GM18951 (cell line): ENCODE data around the gene ARHGEF33.

Experiments
- POLR2A ChIP-seq: IDR thresholded peaks from 4 replicates; pipeline ENCODE4 v1.6.1; 2011; ENCODE audit warnings: mild to moderate bottlenecking; ENCODE audit not compliant: insufficient read length, insufficient read depth; ENCODE audit errors: extremely low read depth
- in situ Hi-C: fragments of 300-500 bp; cut with MboI; formaldehyde crosslinking; loops from one replicate; pipeline ENCODE4 v1.12.0; 2022; ENCODE audit warnings: low sequenced_read_pairs, mixed read lengths, inconsistent platforms; ENCODE audit not compliant: unreplicated experiment

ARHGEF33 gene

DNA sequence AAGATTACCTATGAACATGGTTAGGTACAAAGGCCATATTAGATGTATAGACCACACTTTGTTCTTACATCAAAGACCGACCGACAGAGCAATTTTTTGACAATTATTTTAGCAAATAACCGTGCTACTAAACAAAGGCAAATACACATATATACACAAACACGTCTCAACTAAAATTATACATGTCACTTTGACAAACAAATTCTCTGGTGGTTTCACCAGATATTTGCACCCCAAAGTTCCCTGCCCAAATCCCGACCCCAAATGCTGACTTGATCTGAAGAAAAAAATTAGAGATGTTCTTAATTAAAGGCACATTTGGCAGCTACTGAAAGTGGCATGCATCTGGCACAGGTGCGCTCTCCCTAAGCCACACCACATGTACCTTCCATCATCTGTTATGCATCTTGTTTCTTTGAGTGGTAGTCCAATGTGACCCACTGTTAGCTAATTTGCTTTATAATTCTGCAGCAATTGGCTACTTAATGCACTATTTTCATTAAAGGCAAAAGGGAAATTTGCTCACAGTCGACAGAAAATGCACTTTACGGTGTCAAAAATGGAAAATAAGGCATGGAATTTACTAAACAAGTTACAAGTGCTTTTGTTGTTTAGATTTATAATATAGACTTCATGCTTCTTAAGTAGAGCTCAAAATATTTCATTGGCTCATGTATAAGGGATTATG lies 92.1 kb downstream of the ARHGEF33 start:
- in situ Hi-C loops = no loop called here
- no peak for TF ChIP-seq POLR2A

DNA sequence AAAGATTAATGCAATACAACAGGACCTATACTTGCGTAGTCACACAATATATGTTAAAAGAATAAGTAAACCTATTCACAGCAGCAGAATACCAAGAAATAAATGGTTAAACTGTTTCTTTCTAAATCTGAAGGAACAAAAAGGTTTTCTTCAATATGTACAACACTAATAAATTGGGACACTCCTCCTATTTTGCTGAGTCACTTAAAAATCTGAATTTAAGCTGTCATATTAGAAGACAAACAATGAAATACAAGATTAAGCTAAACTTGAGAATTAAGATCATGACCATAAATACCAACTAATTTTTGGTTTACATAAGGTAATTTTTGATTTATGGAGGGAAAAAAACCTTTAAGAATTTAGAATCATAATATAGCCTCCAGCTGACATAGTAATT lies 92.8 kb downstream of the ARHGEF33 start:
- in situ Hi-C loops = no loop called here
- TF ChIP-seq POLR2A = no peak

DNA sequence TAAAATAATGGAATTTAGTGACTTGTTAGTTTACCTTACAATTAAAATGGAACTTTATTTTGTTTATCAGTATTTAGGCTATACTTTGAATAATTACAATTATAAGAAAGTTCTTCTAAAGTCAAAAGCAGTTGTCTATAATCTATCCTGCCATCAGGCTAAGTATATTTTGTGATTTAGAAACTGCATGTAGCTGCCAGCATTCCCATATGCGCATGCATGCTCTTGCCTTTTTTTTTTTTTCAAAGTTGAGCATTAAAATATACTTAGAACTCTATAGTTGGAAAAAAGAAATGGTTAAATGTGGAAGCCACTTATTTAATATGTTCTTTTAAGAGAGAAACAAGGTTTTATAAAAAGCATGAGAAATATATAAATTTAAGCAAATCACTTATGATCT lies 99.0 kb downstream of the ARHGEF33 start:
- TF ChIP-seq POLR2A = no peak
- in situ Hi-C loops = no loop called here

DNA sequence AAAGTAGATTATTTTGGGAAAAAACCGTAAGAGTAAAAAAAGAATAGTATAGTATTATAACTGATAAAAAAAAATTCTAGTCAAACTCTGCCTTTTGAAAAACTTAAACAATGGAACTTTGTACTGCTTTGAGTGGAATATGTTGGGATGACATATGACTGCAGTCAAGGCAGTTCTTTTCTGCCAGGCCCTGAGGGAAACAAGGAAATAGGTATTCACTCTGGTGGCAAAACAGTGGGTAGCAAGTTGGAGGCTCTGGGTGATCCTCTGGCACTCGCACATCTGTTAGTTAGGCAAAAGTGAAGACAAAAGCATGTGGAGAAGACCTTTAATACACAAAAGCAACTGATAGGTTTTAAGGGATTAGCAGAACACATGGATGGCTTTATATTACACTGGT lies 102.2 kb downstream of the ARHGEF33 start:
- no peak for TF ChIP-seq POLR2A
- in situ Hi-C loops = no loop called here

DNA sequence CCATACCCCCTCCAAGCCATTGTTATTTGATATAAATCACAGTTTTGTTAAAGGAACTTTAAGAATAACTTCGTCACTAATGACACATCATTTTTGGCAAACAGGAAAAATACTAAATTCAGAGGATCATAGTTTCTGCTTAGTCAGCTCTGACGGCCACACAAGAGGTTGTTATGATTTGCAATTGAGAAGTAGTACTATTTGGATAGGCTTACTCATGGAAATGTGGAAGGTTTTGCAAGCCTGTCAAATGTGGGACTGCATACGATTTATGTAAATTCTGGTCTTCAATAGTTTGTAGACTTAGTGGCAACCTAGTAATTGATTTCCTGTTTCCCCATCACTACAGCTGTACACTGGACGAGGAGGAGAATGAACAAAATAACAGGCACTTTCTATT lies 108.1 kb downstream of the ARHGEF33 start:
- no peak for TF ChIP-seq POLR2A
- in situ Hi-C loops = no loop called here

DNA sequence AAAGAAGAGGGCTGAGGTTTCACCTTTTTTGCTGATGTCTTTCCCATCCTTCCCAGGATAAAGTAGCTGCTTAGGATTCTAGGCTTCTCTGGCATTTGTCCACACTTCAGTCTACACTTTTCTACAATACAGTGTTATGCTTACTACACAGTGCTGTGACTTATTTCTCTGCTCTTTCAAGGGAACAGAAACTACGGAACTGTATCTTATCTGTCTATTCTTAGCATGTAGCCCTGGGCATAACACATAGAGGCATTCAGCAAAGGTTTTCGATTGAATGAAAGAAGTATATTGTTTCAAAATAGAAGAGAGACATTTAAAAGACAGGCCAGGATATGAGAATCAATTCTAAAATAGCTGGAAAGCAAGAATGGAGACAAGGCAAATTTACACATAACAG lies 110.9 kb downstream of the ARHGEF33 start:
- in situ Hi-C loops = no loop called here
- no peak for TF ChIP-seq POLR2A

DNA sequence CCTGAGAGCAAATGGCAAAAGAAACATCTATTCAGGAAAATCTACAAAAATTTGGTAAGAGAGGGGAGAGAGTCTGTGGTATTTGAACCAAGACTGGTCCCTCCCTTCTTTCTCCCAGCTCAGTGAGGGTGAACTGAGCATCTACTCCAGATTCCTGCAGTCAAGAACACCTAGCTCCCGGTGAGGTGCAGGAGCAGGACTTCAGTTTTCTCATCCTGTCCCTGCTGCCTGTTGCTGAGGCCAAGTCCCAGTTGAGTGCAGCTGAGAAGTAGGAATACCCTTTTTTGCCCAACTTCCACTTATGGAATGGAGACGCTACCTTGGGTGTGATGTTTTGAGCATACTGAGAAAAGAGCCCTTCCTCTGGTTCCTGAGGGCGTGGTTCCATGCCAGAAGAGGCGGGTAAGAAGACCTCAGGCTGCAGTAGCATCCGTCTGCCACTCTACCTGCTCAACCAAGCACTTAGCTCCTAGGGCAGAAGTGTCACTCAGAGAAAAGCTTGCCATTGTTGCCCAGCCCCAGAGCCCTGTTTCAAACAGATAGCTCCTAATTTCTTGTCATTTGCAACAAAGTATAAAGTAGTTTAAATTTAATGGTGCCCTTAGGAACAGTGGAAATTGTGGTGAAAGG lies 118.3 kb downstream of the ARHGEF33 start:
- in situ Hi-C loops = no loop called here
- no peak for TF ChIP-seq POLR2A

DNA sequence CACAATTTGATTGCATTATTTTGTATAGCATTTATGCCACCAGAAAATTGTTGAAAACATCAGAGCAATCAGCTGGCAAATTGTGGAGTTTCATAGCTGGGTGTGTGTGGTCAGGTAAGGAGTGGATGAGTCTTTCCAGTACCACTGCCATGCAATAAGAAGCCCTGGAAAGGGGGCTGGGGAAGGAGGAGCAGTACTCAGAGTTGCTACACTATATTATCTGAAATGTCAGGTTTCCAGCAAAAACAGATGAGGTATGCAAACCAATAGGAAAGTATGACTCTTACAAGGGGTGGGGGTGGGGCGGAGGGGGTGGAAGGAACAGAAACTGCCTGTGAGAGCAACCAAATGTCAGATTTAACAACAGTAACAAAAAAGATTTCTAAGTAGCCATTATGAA lies 119.0 kb downstream of the ARHGEF33 start:
- in situ Hi-C loops = no loop called here
- no peak for TF ChIP-seq POLR2A

DNA sequence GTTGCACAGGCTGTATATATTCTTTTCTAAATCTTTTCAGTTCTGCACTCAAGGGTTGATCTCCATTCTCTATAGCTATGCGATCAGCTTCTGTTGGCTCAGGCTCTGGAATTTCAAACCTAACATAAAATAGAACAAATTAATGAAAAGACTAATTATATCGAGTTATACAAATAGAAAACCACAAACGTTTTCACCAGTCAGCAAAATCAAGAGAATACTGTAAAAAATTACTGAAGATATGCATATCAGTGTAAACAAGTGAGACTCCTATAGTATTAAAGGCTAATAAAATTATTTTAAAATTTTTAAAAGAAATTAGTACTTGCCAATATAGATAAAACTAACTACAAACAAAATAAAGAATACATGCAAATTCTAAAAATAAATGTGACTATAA lies 124.2 kb downstream of the ARHGEF33 start:
- in situ Hi-C loops = no loop called here
- TF ChIP-seq POLR2A = no peak

DNA sequence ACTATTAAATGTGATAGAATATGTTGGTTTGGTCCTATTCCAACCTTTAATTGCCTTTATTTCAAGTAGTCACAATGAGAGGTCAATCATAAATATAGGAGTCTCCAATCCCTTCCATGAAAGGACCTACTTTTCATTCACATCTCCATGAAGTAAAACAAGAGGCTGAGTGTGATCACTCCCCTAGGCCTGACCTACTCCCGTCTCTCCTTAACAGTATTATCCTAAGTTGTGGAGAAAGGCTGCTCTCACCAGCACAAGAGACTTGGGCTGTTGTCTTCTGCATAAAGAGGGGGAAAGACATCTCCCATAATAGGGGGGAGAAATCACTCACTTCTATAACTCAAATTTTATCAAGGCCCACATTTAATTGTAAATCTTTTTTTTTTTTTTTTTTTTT lies 125.7 kb downstream of the ARHGEF33 start:
- in situ Hi-C loops = no loop called here
- no peak for TF ChIP-seq POLR2A

DNA sequence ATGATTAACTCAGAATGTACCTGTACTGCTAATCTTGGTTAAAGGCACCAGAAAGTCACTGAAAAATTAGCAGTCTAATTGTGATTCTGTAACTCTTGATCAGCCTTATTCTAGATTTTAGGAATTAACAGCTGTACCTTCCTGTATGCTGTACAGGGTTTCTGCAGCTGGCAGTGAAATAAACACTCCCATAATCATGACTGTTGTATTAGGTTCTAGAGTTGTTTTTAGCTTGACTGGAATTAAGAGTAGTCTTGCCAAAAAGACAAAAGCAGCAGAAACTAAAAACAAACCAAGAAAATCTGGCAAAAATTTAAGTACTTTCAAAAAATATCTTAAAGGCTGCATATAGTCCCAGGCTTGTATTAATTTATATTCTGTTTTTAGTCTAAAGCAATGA lies 127.7 kb downstream of the ARHGEF33 start:
- in situ Hi-C loops = no loop called here
- TF ChIP-seq POLR2A = no peak

DNA sequence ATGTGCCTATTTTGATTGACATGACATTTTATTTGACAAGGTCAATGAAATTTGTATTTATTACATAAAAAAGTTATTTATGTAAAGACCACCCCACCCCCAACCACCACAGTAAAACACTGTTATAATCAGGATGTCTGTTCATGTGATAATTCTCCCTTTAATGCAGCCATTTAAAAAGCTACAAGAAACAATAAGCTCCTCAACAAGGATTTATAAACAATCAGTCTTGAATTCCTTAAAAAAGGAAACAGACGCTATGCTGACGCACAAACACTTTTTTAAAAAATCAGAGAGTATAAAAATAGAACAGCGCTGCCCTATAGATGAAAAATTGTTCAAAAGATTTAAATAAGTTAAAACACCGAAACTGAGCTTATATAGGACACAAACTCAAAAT lies 129.0 kb downstream of the ARHGEF33 start:
- in situ Hi-C loops = no loop called here

DNA sequence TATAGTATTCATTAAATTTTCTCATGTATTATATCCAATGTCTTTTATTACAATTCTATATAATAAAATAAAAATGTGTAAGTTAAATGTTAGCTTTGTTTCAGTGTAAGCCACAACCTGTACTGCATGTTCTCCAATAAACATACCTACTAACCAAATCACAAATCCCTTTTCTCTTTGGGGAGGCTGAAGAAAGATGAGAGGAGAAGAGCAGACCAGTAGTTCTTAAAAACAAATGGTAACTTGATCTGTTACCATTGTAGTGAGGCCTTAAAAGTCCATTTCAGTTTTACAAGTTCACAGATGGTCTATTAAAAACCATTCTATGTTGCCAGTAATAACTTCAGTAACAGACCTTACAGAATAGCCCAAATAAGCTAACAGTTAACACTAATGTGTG lies 130.7 kb downstream of the ARHGEF33 start:
- no peak for TF ChIP-seq POLR2A
- in situ Hi-C loops = no loop called here

More for the DNA sequence above, 129.0 kb downstream of the ARHGEF33 start:
- TF ChIP-seq POLR2A = no peak

DNA sequence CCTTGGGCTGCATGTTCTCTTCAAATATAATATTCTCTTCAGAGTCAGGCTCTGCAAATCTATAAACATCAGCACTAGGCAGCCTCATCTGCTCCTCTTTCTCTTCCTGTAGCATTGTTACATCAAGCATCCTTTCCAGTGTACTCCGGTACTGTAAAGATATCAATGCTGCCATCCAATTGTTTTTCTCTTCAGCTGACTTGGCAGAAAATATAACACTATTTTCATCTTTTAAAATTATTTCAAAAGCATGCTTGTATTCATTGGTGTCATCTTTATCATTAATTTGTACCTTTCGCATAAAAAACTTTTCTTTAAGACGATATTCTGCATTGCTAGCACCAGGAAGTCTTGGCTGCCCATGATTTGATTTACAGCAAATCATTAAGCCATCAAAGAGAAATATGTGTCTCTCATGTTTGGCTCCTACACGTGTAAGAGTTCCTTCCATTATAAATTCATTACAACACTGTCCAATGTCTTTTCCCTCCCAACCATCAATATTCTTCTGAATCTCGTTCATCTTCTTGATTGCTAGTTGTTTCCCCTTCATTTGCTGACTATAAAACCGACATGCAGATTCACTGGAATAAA lies 133.1 kb downstream of the ARHGEF33 start:
- TF ChIP-seq POLR2A = no peak
- in situ Hi-C loops = no loop called here
